BLaER1 (cell line): ENCODE data around the gene LEP.
"Not testable (repeated sequence)": the region's sequence is repeated elsewhere in the genome, so short reads cannot be mapped to it uniquely, and the experiment has no call there.

Experiments used
- H3K27ac ChIP-seq: shearing (Covaris generic); formaldehyde crosslinking; 2 replicates; pipeline ENCODE4 v1.8.1; 2022
- H3K27me3 ChIP-seq: shearing (Covaris generic); formaldehyde crosslinking; 2 replicates; pipeline ENCODE4 v1.8.1; 2022
- H3K36me3 ChIP-seq: shearing (Covaris generic); formaldehyde crosslinking; 2 replicates; pipeline ENCODE4 v1.8.1; 2022
- H3K4me1 ChIP-seq: shearing (Covaris generic); formaldehyde crosslinking; 2 replicates; pipeline ENCODE4 v1.8.1; 2022
- H3K4me2 ChIP-seq: shearing (Covaris generic); formaldehyde crosslinking; 2 replicates; pipeline ENCODE4 v1.8.1; 2022
- H3K4me3 ChIP-seq: shearing (Covaris generic); formaldehyde crosslinking; 2 replicates; pipeline ENCODE4 v1.8.1; 2022
- H3K9ac ChIP-seq: shearing (Covaris generic); formaldehyde crosslinking; 2 replicates; pipeline ENCODE4 v1.8.1; 2022
- H3K9me3 ChIP-seq: shearing (Covaris generic); formaldehyde crosslinking; 2 replicates; pipeline ENCODE4 v1.8.1; 2022
- H4K20me1 ChIP-seq: shearing (Covaris generic); formaldehyde crosslinking; 2 replicates; pipeline ENCODE4 v1.8.1; 2022
- Cebpa-rat ChIP-seq: shearing (Covaris generic); IDR thresholded peaks from 2 replicates; pipeline ENCODE4 v1.8.1; 2022

LEP gene

DNA sequence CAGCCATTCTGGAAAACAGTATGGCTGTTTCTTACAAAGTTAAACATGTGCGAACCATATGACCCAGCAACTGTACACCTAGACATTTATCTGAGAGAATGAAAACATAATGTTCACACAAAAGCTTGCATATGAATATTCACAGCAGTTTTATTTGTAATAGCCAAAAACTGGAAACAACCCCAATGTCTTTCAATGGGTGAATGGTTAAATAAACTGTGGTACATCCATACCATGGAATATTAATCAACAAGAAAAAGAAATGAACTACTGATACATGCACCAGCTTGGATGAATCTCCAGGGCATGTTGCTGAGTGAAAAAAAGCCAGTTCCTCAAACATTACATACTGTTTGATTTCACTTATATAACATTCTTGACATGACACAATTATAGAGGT, 37.3 kb downstream of the LEP start:
- no peak overlapping the region for H3K9ac ChIP-seq
- no peak overlapping the region for H3K27ac ChIP-seq
- H3K9me3 ChIP-seq: peaks cover 37% of the 10 kb centered on the region
- H4K20me1 ChIP-seq: no peaks in the 10 kb centered on the region
- no peaks in the 10 kb centered on the region for H3K27me3 ChIP-seq
- TF ChIP-seq Cebpa-rat: no peak
- H3K4me3 ChIP-seq: no peak overlapping the region
- no peaks in the 10 kb centered on the region for H3K4me1 ChIP-seq
- H3K4me2 ChIP-seq: no peak overlapping the region
- H3K36me3 ChIP-seq: 0 out of 2 replicates have a peak, but pooled peaks cover 6% of the 10 kb centered on the region

DNA sequence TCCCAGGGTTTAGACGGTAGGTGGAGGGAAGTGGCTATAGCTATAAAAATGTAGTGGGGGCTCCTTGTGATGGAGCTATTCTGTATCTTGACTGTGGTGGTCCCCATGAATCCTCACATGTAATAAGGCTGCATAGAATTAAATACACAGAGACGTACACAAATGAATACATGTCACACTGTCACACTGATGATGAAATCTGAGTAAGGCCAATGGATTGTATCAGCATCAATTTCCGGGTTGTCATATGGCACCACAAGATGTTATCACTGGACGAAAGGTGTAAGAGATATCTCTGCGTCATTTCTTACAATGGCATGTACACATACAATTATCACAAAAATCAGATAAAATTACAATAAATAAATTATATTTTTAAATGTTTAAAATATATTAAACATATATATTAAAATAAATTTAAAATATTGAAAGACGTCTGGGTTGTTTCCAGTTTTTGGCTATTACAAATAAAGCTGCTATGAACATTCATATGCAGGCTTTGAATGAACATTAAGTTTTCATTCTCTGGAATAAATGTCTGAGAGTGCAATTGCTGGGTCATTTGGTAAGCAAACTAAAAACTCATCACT, 38.1 kb downstream of the LEP start:
- Histone ChIP-seq H4K20me1 (no peaks in the 10 kb centered on the region), H3K27me3 (no peaks in the 10 kb centered on the region), H3K36me3 (0 out of 2 replicates have a peak, but pooled peaks cover 6% of the 10 kb centered on the region), H3K4me2 (no peak overlapping the region), H3K9ac (no peak overlapping the region), H3K9me3 (peaks cover 37% of the 10 kb centered on the region), H3K4me3 (no peak overlapping the region), H3K4me1 (no peaks in the 10 kb centered on the region), H3K27ac (no peak overlapping the region)
- no peak for TF ChIP-seq Cebpa-rat

DNA sequence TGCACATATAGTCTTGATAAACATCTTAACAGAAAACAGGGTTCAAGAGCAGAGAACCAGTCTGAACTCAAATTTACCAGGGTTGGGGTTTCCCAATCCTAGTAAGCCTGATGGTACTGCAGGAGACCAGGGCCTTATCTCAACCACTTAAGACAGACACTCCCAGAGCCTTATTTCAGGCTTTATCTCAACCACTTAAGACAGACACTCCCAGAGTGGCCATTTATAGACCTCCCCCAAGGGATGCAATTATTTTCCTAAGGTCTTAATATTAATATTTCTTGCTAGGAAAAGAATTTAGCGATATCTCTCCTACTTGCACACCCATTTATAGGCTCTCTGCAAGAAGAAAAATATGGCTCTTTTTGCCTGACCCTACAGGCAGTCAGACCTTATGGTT, 39.4 kb downstream of the LEP start:
- not testable (repeated sequence) for H4K20me1 ChIP-seq, H3K9ac ChIP-seq, H3K36me3 ChIP-seq, H3K27me3 ChIP-seq, H3K4me2 ChIP-seq, H3K4me3 ChIP-seq, H3K27ac ChIP-seq, H3K4me1 ChIP-seq
- H3K9me3 ChIP-seq: peaks cover 37% of the 10 kb centered on the region

DNA sequence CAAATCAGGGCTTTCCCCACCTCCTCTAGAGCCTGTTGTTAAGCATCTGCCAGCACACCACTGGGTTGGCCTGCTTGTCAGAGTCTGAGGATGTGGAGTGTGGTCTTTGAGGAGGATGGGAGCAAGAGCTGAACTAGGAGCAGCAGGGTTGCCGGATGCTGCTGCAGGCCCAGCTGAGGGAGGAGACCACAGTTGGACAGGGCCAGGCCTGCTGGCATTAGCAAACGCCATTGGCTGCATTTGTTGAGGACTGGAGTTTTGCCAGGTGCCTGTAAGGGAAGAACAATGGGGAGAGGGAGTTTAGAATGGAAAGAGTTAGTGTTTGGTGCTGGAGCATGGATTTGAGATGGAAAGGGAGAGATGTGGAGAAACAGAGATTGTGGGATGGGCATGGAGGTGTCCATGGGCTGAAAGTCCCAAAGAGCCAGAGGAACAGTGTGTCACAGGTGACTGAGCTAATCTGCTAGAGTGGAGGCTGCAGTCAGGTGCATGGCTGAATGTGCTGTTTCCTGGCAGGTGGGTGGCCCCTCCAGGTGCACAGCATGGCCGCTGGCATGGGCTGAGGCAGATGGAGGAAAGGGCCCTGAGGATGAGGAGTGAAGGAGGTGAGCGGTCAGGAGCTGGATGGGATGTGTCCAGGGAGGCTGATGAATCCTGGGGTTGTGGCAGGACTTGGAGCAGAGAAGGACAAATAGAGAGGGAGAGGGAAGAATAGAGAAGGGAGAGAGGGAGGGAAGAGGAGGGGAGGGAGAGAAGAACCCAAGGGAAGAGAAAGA, 40.7 kb downstream of the LEP start:
- H3K36me3 ChIP-seq: peaks cover 16% of the 10 kb centered on the region; the same call in 1 of the 2 replicates
- H3K9me3 ChIP-seq: peaks cover 37% of the 10 kb centered on the region
- no peak for TF ChIP-seq Cebpa-rat
- H3K4me3 ChIP-seq: no peak overlapping the region
- H3K27ac ChIP-seq: no peak overlapping the region
- no peaks in the 10 kb centered on the region for H4K20me1 ChIP-seq
- H3K9ac ChIP-seq: no peak overlapping the region
- no peak overlapping the region for H3K4me2 ChIP-seq
- H3K27me3 ChIP-seq: no peaks in the 10 kb centered on the region
- no peaks in the 10 kb centered on the region for H3K4me1 ChIP-seq

DNA sequence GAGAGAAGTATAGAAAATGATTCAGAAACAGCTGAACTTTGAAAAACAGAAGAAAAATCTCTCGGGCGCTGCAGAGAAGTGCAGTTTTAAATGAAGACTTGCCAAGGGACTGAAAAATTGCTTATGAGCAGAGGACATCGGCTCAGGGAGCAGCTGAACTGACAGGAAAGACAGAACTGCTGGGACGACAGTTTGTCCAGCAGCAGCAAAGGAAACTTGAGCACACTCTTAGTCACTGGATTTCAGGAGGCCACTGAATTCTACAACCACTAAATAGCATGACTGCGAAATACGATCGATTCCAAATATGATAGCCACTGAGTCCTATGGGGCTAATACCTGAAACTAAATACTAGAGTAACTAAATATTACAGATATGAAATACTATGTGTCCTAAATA, 43.0 kb downstream of the LEP start:
- Histone ChIP-seq H3K4me2 (no peak overlapping the region), H3K4me1 (no peaks in the 10 kb centered on the region), H4K20me1 (no peaks in the 10 kb centered on the region), H3K4me3 (no peak overlapping the region), H3K9ac (no peak overlapping the region), H3K36me3 (peaks cover 16% of the 10 kb centered on the region; the same call in 1 of the 2 replicates), H3K27me3 (no peaks in the 10 kb centered on the region), H3K27ac (no peak overlapping the region), H3K9me3 (peaks cover 31% of the 10 kb centered on the region)
- no peak for TF ChIP-seq Cebpa-rat

DNA sequence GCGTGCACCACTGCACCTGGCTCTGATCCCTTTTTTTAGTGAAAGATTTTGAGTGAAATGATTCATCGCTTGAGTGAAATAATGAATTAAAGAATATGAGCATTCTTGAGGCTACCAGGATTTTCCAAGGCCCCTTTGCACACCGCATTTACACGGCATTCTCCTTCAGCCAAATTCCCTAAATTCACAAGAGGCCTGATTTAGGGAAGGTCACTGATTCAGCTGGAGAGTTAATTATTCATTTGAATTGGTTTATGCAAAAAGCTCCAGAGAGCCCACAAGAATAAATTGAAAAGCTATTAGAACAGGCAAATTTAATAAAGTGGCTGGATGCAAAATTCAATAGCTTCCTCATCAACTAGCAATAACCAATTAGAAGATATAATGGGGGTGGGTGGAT, 46.5 kb downstream of the LEP start:
- Histone ChIP-seq H3K9me3 (peaks cover 16% of the 10 kb centered on the region), H3K27me3 (no peaks in the 10 kb centered on the region), H3K4me2 (no peak overlapping the region), H3K9ac (no peak overlapping the region), H3K36me3 (peaks cover 23% of the 10 kb centered on the region), H3K27ac (no peak overlapping the region), H3K4me3 (no peak overlapping the region), H3K4me1 (no peaks in the 10 kb centered on the region), H4K20me1 (no peaks in the 10 kb centered on the region)
- TF ChIP-seq Cebpa-rat: no peak

DNA sequence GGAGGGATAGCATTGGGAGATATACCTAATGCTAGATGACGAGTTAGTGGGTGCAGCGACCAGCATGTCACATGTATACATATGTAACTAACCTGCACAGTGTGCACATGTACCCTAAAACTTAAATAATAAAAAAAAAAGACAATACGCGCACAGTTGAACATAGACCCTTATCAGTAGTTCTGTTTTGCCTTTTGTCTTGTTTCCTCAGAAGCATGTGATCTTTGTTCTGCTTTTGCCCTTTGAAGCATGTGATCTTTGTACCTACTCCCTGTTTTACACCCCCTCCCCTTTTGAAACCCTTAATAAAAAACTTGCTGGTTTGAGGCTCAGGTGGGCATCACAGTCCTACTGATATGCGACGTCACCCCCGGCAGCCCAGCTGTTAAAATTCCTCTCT, 56.9 kb downstream of the LEP start:
- H3K4me2 ChIP-seq, H3K27me3 ChIP-seq, H4K20me1 ChIP-seq, H3K9ac ChIP-seq, H3K27ac ChIP-seq, H3K4me3 ChIP-seq, H3K9me3 ChIP-seq: not testable (repeated sequence)
- Histone ChIP-seq H3K4me1 (peaks cover 11% of the 10 kb centered on the region; the same call in 1 of the 2 replicates), H3K36me3 (peaks cover 27% of the 10 kb centered on the region)

DNA sequence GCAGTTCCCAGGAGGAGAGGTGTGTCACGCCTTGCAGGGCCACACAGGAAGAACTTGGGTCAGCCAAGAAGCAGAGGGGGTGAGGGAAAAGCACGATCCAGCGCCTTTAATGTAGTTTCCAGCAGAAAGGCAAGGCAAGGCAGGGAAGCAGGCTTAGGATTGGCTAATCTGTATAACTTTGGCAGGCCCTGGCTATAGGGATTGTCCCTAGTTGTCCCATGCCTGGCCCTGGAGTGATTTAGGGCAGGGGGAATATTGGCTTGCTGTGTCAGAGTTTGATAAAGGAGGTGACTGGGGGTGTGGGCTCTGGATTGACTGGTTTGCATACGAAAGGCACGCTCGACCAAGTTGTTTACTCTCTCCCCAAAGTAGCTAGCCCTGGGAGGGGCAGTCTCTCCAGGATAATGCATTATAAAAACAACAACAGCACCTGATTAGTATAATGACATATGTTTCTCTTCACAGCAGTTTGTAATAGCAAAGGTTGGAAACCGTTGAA, 58.1 kb downstream of the LEP start:
- H3K9ac ChIP-seq: no peak overlapping the region
- no peaks in the 10 kb centered on the region for H4K20me1 ChIP-seq
- H3K9me3 ChIP-seq: no peaks in the 10 kb centered on the region
- peaks cover 11% of the 10 kb centered on the region; the same call in 1 of the 2 replicates for H3K4me1 ChIP-seq
- no peak overlapping the region for H3K27ac ChIP-seq
- TF ChIP-seq Cebpa-rat: no peak
- no peak overlapping the region for H3K4me2 ChIP-seq
- H3K4me3 ChIP-seq: no peak overlapping the region
- no peaks in the 10 kb centered on the region for H3K27me3 ChIP-seq
- peaks cover 38% of the 10 kb centered on the region for H3K36me3 ChIP-seq

DNA sequence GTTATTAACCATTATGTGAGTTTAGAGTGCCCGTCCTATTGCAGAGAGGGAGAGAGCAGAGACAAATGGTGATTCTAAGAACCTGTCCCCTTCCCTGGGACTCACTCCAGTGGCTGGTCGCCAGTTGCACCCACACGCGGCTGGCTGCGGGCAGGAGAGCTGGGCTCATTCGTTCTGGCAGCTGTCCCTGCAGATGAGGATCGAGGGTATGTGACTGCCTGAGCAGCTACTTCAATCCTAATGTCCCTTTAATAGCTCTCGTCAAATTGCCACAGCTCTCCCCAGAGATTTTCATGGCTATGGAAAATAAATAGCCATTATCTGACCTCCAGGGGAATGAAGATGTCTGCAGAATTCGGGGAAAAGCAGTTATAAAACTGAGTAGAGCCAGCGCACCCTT, 61.1 kb downstream of the LEP start:
- Histone ChIP-seq H3K27ac (no peak overlapping the region), H3K4me3 (no peak overlapping the region), H3K27me3 (no peaks in the 10 kb centered on the region), H3K36me3 (peaks cover 68% of the 10 kb centered on the region), H3K4me2 (no peak overlapping the region), H4K20me1 (no peaks in the 10 kb centered on the region), H3K9ac (no peak overlapping the region), H3K4me1 (peaks cover 11% of the 10 kb centered on the region; the same call in 1 of the 2 replicates), H3K9me3 (no peaks in the 10 kb centered on the region)
- TF ChIP-seq Cebpa-rat: no peak

DNA sequence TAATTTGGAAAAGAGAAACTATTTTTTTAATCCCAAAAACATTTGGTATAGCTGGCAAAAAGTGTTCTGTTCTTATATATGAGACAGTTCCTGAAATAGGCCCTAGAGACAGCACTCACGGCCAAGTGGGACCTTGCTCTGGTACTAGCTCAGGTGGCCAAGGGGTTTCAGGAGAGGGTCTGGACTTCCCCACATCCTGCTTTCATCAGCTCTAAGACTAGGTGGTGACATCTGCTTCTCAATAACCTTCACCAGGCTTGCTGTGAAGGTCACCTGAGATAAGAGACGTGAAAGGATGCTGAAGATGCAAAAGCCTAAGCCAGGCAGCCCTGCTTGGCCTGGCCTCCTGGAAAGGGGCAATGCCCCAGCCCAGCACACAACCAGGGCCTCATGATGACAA, 62.1 kb downstream of the LEP start:
- Histone ChIP-seq H3K4me3 (no peak overlapping the region), H3K9me3 (no peaks in the 10 kb centered on the region), H3K4me1 (peaks cover 11% of the 10 kb centered on the region; the same call in 1 of the 2 replicates), H3K27me3 (no peaks in the 10 kb centered on the region), H3K36me3 (peaks cover 78% of the 10 kb centered on the region), H4K20me1 (no peaks in the 10 kb centered on the region), H3K4me2 (no peak overlapping the region), H3K9ac (no peak overlapping the region), H3K27ac (no peak overlapping the region)
- no peak for TF ChIP-seq Cebpa-rat
